Measurements from ENCODE around the gene ZNF394. TPM values are rescaled to one million over a fixed set of nuclear protein-coding genes. Genes with fewer than 3 reads are reported as not detected.
A peak's percentile ranks its signal among the peaks of the same experiment; 100 is the strongest.

The ZNF394 gene
- total and polyA plus RNA-seq, 9 of the 15 experiments (the other 6 are each of a cell fraction or from before 2014, with no cell fraction given): 2.9 to 32.2 (median 24.2) TPM

DNA sequence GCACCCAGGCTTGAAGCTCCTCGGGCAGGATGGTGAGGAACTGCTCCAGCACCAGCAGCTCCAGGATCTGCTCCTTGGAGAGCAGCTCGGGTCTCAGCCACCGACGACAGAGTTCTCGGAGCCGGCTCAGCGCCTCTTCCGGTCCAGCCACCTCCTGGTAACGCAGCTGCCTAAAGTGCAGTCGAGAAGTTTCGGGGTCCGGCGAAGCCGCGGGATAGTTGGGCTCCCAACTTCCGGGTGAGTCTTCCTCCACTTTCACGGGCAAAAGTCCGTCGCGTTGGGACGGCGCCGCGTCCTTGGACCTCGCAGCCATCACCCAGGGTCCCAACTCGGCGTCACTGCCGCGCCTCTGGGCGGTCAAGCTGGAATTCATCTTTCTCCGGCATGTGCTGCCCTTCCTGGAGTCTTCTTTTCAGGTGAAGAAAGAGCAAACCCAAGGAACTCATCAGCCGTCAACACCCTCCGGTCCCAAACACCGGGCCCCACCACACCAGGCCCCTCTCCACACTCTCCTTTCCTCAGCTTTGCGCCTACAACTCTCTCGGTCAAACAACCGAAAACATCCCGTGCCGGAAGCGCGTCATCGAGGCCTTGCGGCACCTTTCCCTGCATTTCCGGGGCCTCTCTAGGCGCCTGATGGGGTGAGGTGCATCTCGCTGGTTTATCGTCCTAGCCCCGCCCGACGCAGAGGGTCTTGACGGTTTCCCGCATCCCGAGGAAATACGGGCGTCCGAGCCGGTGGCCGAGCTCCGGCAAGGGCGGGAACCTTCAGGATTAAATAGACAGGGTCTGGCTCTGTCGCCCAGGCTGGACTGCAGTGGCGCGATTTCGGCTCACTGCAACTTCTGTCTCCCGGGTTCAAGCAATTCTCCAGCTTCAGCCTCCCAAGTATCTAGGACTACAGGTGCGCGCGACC is at the start of gene ZNF394 (continued):
- TF ChIP-seq CBX5 (IDR thresholded peaks at IDR 0.05; ENCODE audit: borderline replicate concordance, low read depth) (no peak), DDX20 (tag; IDR thresholded peaks at IDR 0.05; ENCODE audit: low read depth) (no peak), BACH1 (tag; IDR thresholded peaks at IDR 0.05) (no peak), MAZ (CRISPR knock-in tag; conservative IDR thresholded peaks at IDR 0.05 in 1 of 2, IDR thresholded peaks at IDR 0.05 in 1 of 2) (peak; percentile 72 to 82; a peak in 3 of 4 replicates), ID3 (CRISPR knock-in tag; IDR thresholded peaks at IDR 0.05) (no peak), ID3 (tag; IDR thresholded peaks at IDR 0.05) (no peak), GATA2 (CRISPR knock-in tag; IDR thresholded peaks at IDR 0.05) (no peak), ZNF140 (CRISPR knock-in tag; IDR thresholded peaks at IDR 0.05) (no peak), CREM (IDR thresholded peaks at IDR 0.05; ENCODE audit: low read depth) (peak; percentile 98), RBM15 (IDR thresholded peaks at IDR 0.05; ENCODE audit: insufficient read depth, low read length) (no peak), STAT5A (IDR thresholded peaks at IDR 0.05; ENCODE audit: borderline replicate concordance, low read length) (no peak; the same call in 1 of the 2 replicates), CHD1 (IDR thresholded peaks at IDR 0.05; ENCODE audit: low read length) (peak; percentile 94), ATF1 (CRISPR knock-in tag; IDR thresholded peaks at IDR 0.05) (peak; percentile 69; the same call in 1 of the 2 replicates), ATF1 (tag; IDR thresholded peaks at IDR 0.05) (peak; percentile 99), ZFP30 (CRISPR knock-in tag; IDR thresholded peaks at IDR 0.05; ENCODE audit: borderline replicate concordance) (no peak)
- TF ChIP-seq, protein P1, sequence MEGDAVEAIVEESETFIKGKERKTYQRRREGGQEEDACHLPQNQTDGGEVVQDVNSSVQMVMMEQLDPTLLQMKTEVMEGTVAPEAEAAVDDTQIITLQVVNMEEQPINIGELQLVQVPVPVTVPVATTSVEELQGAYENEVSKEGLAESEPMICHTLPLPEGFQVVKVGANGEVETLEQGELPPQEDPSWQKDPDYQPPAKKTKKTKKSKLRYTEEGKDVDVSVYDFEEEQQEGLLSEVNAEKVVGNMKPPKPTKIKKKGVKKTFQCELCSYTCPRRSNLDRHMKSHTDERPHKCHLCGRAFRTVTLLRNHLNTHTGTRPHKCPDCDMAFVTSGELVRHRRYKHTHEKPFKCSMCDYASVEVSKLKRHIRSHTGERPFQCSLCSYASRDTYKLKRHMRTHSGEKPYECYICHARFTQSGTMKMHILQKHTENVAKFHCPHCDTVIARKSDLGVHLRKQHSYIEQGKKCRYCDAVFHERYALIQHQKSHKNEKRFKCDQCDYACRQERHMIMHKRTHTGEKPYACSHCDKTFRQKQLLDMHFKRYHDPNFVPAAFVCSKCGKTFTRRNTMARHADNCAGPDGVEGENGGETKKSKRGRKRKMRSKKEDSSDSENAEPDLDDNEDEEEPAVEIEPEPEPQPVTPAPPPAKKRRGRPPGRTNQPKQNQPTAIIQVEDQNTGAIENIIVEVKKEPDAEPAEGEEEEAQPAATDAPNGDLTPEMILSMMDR (IDR thresholded peaks at IDR 0.05 in 2 of 3, conservative IDR thresholded peaks at IDR 0.05 in 1 of 3; ENCODE audit: insufficient read depth in 2 of 3, low read depth in 1 of 3, low read length in 3 of 3): 0 out of 6 replicates have a peak, but pooled peaks of 1 of the 3 experiments have one; percentile 8
- TF ChIP-seq, protein P2, sequence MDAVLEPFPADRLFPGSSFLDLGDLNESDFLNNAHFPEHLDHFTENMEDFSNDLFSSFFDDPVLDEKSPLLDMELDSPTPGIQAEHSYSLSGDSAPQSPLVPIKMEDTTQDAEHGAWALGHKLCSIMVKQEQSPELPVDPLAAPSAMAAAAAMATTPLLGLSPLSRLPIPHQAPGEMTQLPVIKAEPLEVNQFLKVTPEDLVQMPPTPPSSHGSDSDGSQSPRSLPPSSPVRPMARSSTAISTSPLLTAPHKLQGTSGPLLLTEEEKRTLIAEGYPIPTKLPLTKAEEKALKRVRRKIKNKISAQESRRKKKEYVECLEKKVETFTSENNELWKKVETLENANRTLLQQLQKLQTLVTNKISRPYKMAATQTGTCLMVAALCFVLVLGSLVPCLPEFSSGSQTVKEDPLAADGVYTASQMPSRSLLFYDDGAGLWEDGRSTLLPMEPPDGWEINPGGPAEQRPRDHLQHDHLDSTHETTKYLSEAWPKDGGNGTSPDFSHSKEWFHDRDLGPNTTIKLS (IDR thresholded peaks at IDR 0.05; ENCODE audit: borderline replicate concordance, low read depth): peak; percentile 91; the same call in 1 of the 2 replicates
- TF ChIP-seq, protein P3, sequence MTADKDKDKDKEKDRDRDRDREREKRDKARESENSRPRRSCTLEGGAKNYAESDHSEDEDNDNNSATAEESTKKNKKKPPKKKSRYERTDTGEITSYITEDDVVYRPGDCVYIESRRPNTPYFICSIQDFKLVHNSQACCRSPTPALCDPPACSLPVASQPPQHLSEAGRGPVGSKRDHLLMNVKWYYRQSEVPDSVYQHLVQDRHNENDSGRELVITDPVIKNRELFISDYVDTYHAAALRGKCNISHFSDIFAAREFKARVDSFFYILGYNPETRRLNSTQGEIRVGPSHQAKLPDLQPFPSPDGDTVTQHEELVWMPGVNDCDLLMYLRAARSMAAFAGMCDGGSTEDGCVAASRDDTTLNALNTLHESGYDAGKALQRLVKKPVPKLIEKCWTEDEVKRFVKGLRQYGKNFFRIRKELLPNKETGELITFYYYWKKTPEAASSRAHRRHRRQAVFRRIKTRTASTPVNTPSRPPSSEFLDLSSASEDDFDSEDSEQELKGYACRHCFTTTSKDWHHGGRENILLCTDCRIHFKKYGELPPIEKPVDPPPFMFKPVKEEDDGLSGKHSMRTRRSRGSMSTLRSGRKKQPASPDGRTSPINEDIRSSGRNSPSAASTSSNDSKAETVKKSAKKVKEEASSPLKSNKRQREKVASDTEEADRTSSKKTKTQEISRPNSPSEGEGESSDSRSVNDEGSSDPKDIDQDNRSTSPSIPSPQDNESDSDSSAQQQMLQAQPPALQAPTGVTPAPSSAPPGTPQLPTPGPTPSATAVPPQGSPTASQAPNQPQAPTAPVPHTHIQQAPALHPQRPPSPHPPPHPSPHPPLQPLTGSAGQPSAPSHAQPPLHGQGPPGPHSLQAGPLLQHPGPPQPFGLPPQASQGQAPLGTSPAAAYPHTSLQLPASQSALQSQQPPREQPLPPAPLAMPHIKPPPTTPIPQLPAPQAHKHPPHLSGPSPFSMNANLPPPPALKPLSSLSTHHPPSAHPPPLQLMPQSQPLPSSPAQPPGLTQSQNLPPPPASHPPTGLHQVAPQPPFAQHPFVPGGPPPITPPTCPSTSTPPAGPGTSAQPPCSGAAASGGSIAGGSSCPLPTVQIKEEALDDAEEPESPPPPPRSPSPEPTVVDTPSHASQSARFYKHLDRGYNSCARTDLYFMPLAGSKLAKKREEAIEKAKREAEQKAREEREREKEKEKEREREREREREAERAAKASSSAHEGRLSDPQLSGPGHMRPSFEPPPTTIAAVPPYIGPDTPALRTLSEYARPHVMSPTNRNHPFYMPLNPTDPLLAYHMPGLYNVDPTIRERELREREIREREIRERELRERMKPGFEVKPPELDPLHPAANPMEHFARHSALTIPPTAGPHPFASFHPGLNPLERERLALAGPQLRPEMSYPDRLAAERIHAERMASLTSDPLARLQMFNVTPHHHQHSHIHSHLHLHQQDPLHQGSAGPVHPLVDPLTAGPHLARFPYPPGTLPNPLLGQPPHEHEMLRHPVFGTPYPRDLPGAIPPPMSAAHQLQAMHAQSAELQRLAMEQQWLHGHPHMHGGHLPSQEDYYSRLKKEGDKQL (CRISPR knock-in tag; IDR thresholded peaks at IDR 0.05; ENCODE audit: borderline replicate concordance): no peak

Measured in K562 (cell line).